GM12892 (cell line): ENCODE data around the gene LRRIQ3.

ENCODE experiments used
- POLR2A ChIP-seq: IDR thresholded peaks from 2 replicates; pipeline ENCODE4 v1.6.1; 2011; ENCODE audit warnings: low read depth, low read length, control low read depth
- TAF1 ChIP-seq: IDR thresholded peaks from 2 replicates; pipeline ENCODE4 v1.6.1; 2011; ENCODE audit warnings: low read depth, mild to moderate bottlenecking, control low read depth, low read length, borderline replicate concordance

GRCh38 chr1:74083128-74083527 lies 114.8 kb downstream of the LRRIQ3 start:
- TF ChIP-seq POLR2A (no peak), TAF1 (no peak)
